ENCODE measurements around the gene TMEM9. TPM values are rescaled to one million over a fixed set of nuclear protein-coding genes. Genes with fewer than 3 reads are reported as not detected.

The TMEM9 gene
- total and polyA plus RNA-seq, 2 of the 8 experiments (the other 6 are each of a cell fraction or from before 2014, with no cell fraction given), result 79.9 to 181 TPM

DNA sequence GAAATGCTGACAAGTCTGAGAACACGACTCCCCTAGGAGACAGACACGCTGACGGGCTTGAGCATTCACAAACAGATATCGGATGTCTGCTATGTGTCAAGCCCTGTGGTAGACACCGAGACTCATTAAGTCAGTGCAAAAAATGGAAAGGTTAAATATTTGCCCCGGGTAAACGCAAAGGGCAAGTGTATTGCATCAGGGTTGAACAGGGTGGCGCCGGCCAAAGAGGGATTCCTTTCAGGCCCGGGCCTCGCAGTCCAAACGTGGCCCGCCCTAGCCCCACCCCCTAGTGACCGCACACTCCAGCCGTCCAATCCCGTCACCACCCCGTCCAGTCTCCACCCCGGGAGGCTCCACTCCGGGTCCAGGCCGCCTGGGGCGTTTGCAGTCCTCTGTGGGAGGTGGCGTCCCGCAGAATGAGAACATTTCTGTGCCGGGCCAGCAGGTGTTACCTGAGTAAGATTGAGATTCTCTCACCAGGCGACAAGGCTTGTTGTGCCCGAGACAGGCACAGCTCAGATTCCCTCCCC is 16.3 kb upstream of the TMEM9 start:
- H3K27ac ChIP-seq (ENCODE audit: low read depth, low read length), result no peak overlapping the region
- peak overlapping the region; percentile 83; the same call in 1 of the 2 replicates for H4K8ac ChIP-seq (ENCODE audit: extremely low read depth, insufficient read depth, low read length)
- H3K23me2 ChIP-seq (ENCODE audit: low read depth, low read length), result peaks cover 5% of the 10 kb centered on the region; the same call in 1 of the 2 replicates
- H3K79me1 ChIP-seq (ENCODE audit: low read depth, low read length), result no peaks in the 10 kb centered on the region
- WGBS, 2 experiments (ENCODE audit: extremely low coverage in 1 of 2, insufficient coverage in 1 of 2, insufficient read length in 1 of 2, insufficient replicate concordance in 2 of 2, low coverage in 1 of 2, low lambda C conversion rate in 2 of 2, missing lambda C conversion rate in 1 of 2), result 16% methylated on average over 26 of the region's 26 CpGs; no CpG with 5 or more reads in 1 of the 2 experiments
- FAIRE-seq (no peak), DNase-seq (ENCODE audit: low read depth in 1 of 2, low spot score in 2 of 2) (peak; percentile 60 to 86)
- no peaks in the 10 kb centered on the region for H3K9me3 ChIP-seq (ENCODE audit: insufficient read depth in 2 of 2, low read depth in 1 of 2, low read length in 1 of 2)
- H2BK15ac ChIP-seq (ENCODE audit: low read length), result no peak overlapping the region; the same call in 1 of the 2 replicates
- peak overlapping the region; percentile 86; the same call in 1 of the 2 replicates for H2BK12ac ChIP-seq (ENCODE audit: low read depth, low read length)
- H3K4ac ChIP-seq (replicated peaks; ENCODE audit: insufficient read length, low read depth, low read length), result no peak overlapping the region
- peaks cover 0 to 6% (median 4%) of the 10 kb centered on the region in 4 experiments; a peak in 3 of 7 replicates for H3K27me3 ChIP-seq (replicated peaks in 1 of 4; ENCODE audit: control insufficient read depth in 3 of 4, extremely low read depth in 1 of 4, insufficient read depth in 3 of 4, low read length in 3 of 4)
- no peak overlapping the region for H4K91ac ChIP-seq (replicated peaks; ENCODE audit: insufficient read length, low read length)
- H3K4me3 ChIP-seq (ENCODE audit: extremely low read depth in 1 of 4, insufficient read depth in 2 of 4, low read depth in 3 of 4, low read length in 4 of 4), result peak overlapping the region; percentile 60 to 76 (median 72)
- H2BK120ac ChIP-seq (replicated peaks; ENCODE audit: low read depth, low read length), result no peak overlapping the region
- H3K79me2 ChIP-seq (ENCODE audit: control insufficient read depth in 1 of 2, insufficient read depth in 2 of 2, low read length in 2 of 2), result no peaks in the 10 kb centered on the region
- 0 out of 2 replicates have a peak overlapping the region, but pooled peaks have one; percentile 67 for H2AFZ ChIP-seq (ENCODE audit: low read length)
- no peak overlapping the region for H3K23ac ChIP-seq (ENCODE audit: insufficient read length)
- H4K20me1 ChIP-seq (replicated peaks in 1 of 2; ENCODE audit: control insufficient read depth in 1 of 2, insufficient read depth in 2 of 2, low read length in 2 of 2), result no peaks in the 10 kb centered on the region
- ChIA-PET POLR2A (ENCODE audit: partially characterized antibody) (interaction anchor here (0.9 to 7.1 kb wide), 9 partner anchors 10 to 229 kb away, joined by 3 to 105 read pairs (median 3); partner anchors contain the start of genes IGFN1 and TMEM9), CTCF (ENCODE audit: partially characterized antibody) (interaction anchor here (1.5 to 3.4 kb wide), 8 partner anchors 9 to 52 kb away, joined by 5 to 14 read pairs (median 6); partner anchors contain the start of gene TMEM9)
- H3K36me3 ChIP-seq (ENCODE audit: control insufficient read depth in 2 of 4, insufficient read depth in 4 of 4, low read length in 3 of 4), result no peaks in the 10 kb centered on the region
- peak overlapping the region; percentile 76 to 98 for H3K4me2 ChIP-seq (ENCODE audit: insufficient read depth in 1 of 2, low read depth in 2 of 2, low read length in 2 of 2)
- peaks cover 5 to 10% (median 8%) of the 10 kb centered on the region in 4 experiments; a peak in 6 of 7 replicates for H3K4me1 ChIP-seq (replicated peaks in 1 of 4; ENCODE audit: control insufficient read depth in 3 of 4, insufficient read depth in 4 of 4, low read length in 3 of 4)
- H2BK20ac ChIP-seq (ENCODE audit: low read length), result peak overlapping the region; percentile 93; the same call in 1 of the 2 replicates
- peak overlapping the region in 3 of 4 experiments; percentile 36 to 55 (median 41); a peak in 5 of 7 replicates for H3K9ac ChIP-seq (replicated peaks in 1 of 4; ENCODE audit: extremely low read depth in 1 of 4, low read depth in 3 of 4, low read length in 3 of 4)
- H3K18ac ChIP-seq (ENCODE audit: extremely low read depth, low read length), result peak overlapping the region; percentile 94; the same call in 1 of the 2 replicates
- H2BK5ac ChIP-seq (ENCODE audit: low read depth, low read length), result no peak overlapping the region
- H4K5ac ChIP-seq (ENCODE audit: insufficient read length, low read depth, low read length), result no peak overlapping the region
- H3K14ac ChIP-seq (ENCODE audit: insufficient read length), result no peak overlapping the region
- no peak overlapping the region for H3K56ac ChIP-seq (replicated peaks; ENCODE audit: insufficient read length, low read depth, low read length)
- H2AK5ac ChIP-seq (ENCODE audit: low read depth, low read length), result no peak overlapping the region
- TF ChIP-seq, protein P1, sequence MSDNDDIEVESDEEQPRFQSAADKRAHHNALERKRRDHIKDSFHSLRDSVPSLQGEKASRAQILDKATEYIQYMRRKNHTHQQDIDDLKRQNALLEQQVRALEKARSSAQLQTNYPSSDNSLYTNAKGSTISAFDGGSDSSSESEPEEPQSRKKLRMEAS (IDR thresholded peaks at IDR 0.05), result peak; percentile 39; the same call in 1 of the 2 replicates
- TF ChIP-seq CHD2 (IDR thresholded peaks at IDR 0.05; ENCODE audit: low read length), result no peak
- no peak for TF ChIP-seq ASH2L (IDR thresholded peaks at IDR 0.05; ENCODE audit: low read length)
- TF ChIP-seq TBP (IDR thresholded peaks at IDR 0.05; ENCODE audit: low read depth, low read length), result peak; percentile 32; the same call in 1 of the 2 replicates
- TF ChIP-seq TAF1 (IDR thresholded peaks at IDR 0.05; ENCODE audit: low read depth, low read length), result peak; percentile 31; the same call in 1 of the 2 replicates
- TF ChIP-seq PHF8 (conservative IDR thresholded peaks at IDR 0.05; ENCODE audit: low read depth, low read length), result peak; percentile 51; the same call in 1 of the 2 replicates
- TF ChIP-seq CREB1 (IDR thresholded peaks at IDR 0.05), result peak; percentile 29; the same call in 1 of the 2 replicates
- no peak for TF ChIP-seq RAD21 (IDR thresholded peaks at IDR 0.05 in 1 of 2, conservative IDR thresholded peaks at IDR 0.05 in 1 of 2; ENCODE audit: low read depth in 2 of 2, low read length in 2 of 2)
- no peak for TF ChIP-seq TCF12 (IDR thresholded peaks at IDR 0.05; ENCODE audit: low read depth, low read length)
- no peak for TF ChIP-seq HDAC6 (IDR thresholded peaks at IDR 0.05; ENCODE audit: low read depth, low read length)
- no peak; the same call in 1 of the 2 replicates for TF ChIP-seq RFX5 (IDR thresholded peaks at IDR 0.05; ENCODE audit: borderline replicate concordance, low read depth, low read length)
- peak; percentile 70 for TF ChIP-seq CEBPB (IDR thresholded peaks at IDR 0.05; ENCODE audit: low read depth, low read length)
